WTC11 (cell line): ENCODE measurements around the gene MAPK14. TPM values are rescaled to one million over a fixed set of nuclear protein-coding genes. Genes with fewer than 3 reads are reported as not detected.
A peak's percentile ranks its signal among the peaks of the same experiment; 100 is the strongest.

Source experiments
- ATAC-seq: fragments of 200-7000 bp; cut with Tn5 transposase; 2 replicates; pipeline ENCODE4 v1.10.0; 2021; ENCODE audit warnings: mild to moderate bottlenecking, moderate library complexity
- CTCF ChIA-PET: fragments of 300-600 bp; sonication (Branson Sonifier 250); formaldehyde crosslinking; loops from one replicate; lab custom pipeline; 2021; ENCODE audit warnings: antibody characterized with exemption; lab: Charles Lee
- POLR2A ChIA-PET: fragments of 350-600 bp; sonication (Branson Sonifier 250); formaldehyde crosslinking; loops from one replicate; lab custom pipeline; 2021; ENCODE audit warnings: antibody characterized with exemption; lab: Charles Lee
- DNase-seq: peaks from one replicate; pipeline ENCODE4 v3.0.0; 2021; ENCODE audit warnings: low spot score
- H3K27ac Mint-ChIP-seq: 2 replicates; pipeline ENCODE4 v1.8.0; 2021; ENCODE audit warnings: mixed read lengths
- H3K27me3 Mint-ChIP-seq: 2 replicates; pipeline ENCODE4 v1.8.0; 2021; ENCODE audit warnings: low read depth, mild to moderate bottlenecking, moderate library complexity, mixed read lengths
- H3K36me3 Mint-ChIP-seq: 2 replicates; pipeline ENCODE4 v1.8.0; 2021; ENCODE audit warnings: mixed read lengths
- H3K4me1 Mint-ChIP-seq: 2 replicates; pipeline ENCODE4 v1.8.0; 2022; ENCODE audit warnings: mixed read lengths
- H3K4me3 Mint-ChIP-seq: 2 replicates; pipeline ENCODE4 v1.8.0; 2021; ENCODE audit warnings: mild to moderate bottlenecking, moderate library complexity, mixed read lengths
- H3K9me3 Mint-ChIP-seq: 2 replicates; pipeline ENCODE4 v1.8.0; 2021; ENCODE audit warnings: mixed read lengths
- ELF4 ChIP-seq: sonication (generic); formaldehyde crosslinking; IDR thresholded peaks from 2 replicates; pipeline ENCODE4 v1.8.1; 2022; ENCODE audit warnings: low read depth, mild to moderate bottlenecking, moderate library complexity, missing genetic modification reagents
- FOXJ3 ChIP-seq: sonication (generic); formaldehyde crosslinking; IDR thresholded peaks from 2 replicates; pipeline ENCODE4 v1.9.0; 2021; ENCODE audit warnings: missing genetic modification reagents, mild to moderate bottlenecking, borderline replicate concordance
- GABPB1 ChIP-seq: sonication (generic); formaldehyde crosslinking; IDR thresholded peaks from 2 replicates; pipeline ENCODE4 v1.8.1; 2023; ENCODE audit warnings: mild to moderate bottlenecking, missing genetic modification reagents
- IRF2 ChIP-seq: sonication (generic); formaldehyde crosslinking; IDR thresholded peaks from 2 replicates; pipeline ENCODE4 v1.8.0; 2022; ENCODE audit warnings: low read depth, missing genetic modification reagents, borderline replicate concordance
- JAZF1 ChIP-seq: fragments of 250-450 bp; sonication (Bioruptor Pico); IDR thresholded peaks from 2 replicates; pipeline ENCODE4 v1.9.0; 2021; ENCODE audit warnings: moderate library complexity, mild to moderate bottlenecking, inconsistent platforms
- NFATC4 ChIP-seq: fragments of 250-450 bp; sonication (Bioruptor Pico); IDR thresholded peaks from 2 replicates; pipeline ENCODE4 v1.9.0; 2021; ENCODE audit warnings: mild to moderate bottlenecking
- SOX15 ChIP-seq: fragments of 250-450 bp; sonication (Bioruptor Pico); IDR thresholded peaks from 2 replicates; pipeline ENCODE4 v1.9.0; 2021; ENCODE audit warnings: mild to moderate bottlenecking
- SP1 ChIP-seq: sonication (generic); formaldehyde crosslinking; conservative IDR thresholded peaks from 2 replicates; pipeline ENCODE4 v1.8.1; 2022; ENCODE audit warnings: missing genetic modification reagents
- ZNF232 ChIP-seq: sonication (generic); formaldehyde crosslinking; IDR thresholded peaks from 2 replicates; pipeline ENCODE4 v1.8.0; 2022; ENCODE audit warnings: mild to moderate bottlenecking, missing genetic modification reagents
- ZNF317 ChIP-seq: sonication (generic); formaldehyde crosslinking; IDR thresholded peaks from 2 replicates; pipeline ENCODE4 v1.8.1; 2023; ENCODE audit warnings: low read depth, mild to moderate bottlenecking, moderate library complexity, missing genetic modification reagents, borderline replicate concordance
- ZNF396 ChIP-seq: fragments of 250-450 bp; sonication (Bioruptor Pico); IDR thresholded peaks from 2 replicates; pipeline ENCODE4 v1.8.0; 2021; ENCODE audit warnings: mild to moderate bottlenecking, moderate library complexity, borderline replicate concordance
- total RNA-seq: library from RNA; stranded (reverse); gene quantifications from 3 replicates; pipeline ENCODE4 v1.2.3, GENCODE V29; 2021
- TF ChIP-seq, protein P1 (sequence below): sonication (generic); formaldehyde crosslinking; IDR thresholded peaks from 2 replicates; pipeline ENCODE4 v1.8.1; 2023; ENCODE audit warnings: mild to moderate bottlenecking, moderate library complexity, missing genetic modification reagents
- TF ChIP-seq, protein P2 (sequence below): sonication (generic); formaldehyde crosslinking; IDR thresholded peaks from 2 replicates; pipeline ENCODE4 v1.8.0; 2022; ENCODE audit warnings: mild to moderate bottlenecking, missing genetic modification reagents
- TF ChIP-seq, protein P3 (sequence below): fragments of 250-450 bp; sonication (Bioruptor Pico); IDR thresholded peaks from 2 replicates; pipeline ENCODE4 v1.9.0; 2021; ENCODE audit warnings: moderate library complexity, mild to moderate bottlenecking, inconsistent platforms, borderline replicate concordance
- TF ChIP-seq, protein P4 (sequence below): sonication (generic); formaldehyde crosslinking; IDR thresholded peaks from 2 replicates; pipeline ENCODE4 v1.8.0; 2023; ENCODE audit warnings: mild to moderate bottlenecking, missing genetic modification reagents
- TF ChIP-seq, protein P5 (sequence below): sonication (generic); formaldehyde crosslinking; IDR thresholded peaks from 2 replicates; pipeline ENCODE4 v1.8.1; 2022; ENCODE audit warnings: missing genetic modification reagents, borderline replicate concordance
- TF ChIP-seq, protein P6 (sequence below): sonication (generic); formaldehyde crosslinking; IDR thresholded peaks from 2 replicates; pipeline ENCODE4 v1.8.1; 2023; ENCODE audit warnings: mild to moderate bottlenecking, missing genetic modification reagents, borderline replicate concordance

The MAPK14 gene
- total RNA-seq, 1 experiment from 2014 or later = 34.0 TPM

DNA sequence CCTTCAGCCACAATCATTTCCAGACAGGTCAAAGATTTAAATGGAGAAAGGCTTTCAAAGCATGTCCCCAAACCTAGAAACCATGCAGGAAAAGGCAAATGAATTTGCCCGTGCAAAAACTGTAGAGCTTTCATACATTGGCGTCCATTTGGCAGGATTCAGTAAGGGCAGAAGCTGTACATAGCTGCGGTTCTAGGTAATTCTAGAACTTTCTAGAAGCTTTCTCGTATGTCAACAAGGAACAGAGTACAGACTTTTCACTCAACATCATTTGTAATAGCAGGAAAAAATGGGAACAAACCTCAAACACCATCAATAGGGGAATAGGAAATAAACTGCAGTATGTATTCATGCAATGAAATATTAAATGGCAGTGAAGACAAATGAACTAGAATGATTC is 91.6 kb downstream of the MAPK14 start:
- 0 out of 2 replicates have a peak overlapping the region, but pooled peaks have one; percentile 35 for H3K27ac Mint-ChIP-seq
- POLR2A ChIA-PET = no interaction called here
- no peaks in the 10 kb centered on the region for H3K36me3 Mint-ChIP-seq
- no peak for ATAC-seq
- no peaks in the 10 kb centered on the region for H3K27me3 Mint-ChIP-seq
- CTCF ChIA-PET = interaction anchor here (1.1 kb wide), 1 partner anchor 20 kb away, joined by 3 read pairs; no protein-coding TSS in a partner anchor
- no peak for DNase-seq
- H3K4me3 Mint-ChIP-seq = no peak overlapping the region
- no peaks in the 10 kb centered on the region for H3K9me3 Mint-ChIP-seq
- peaks cover 34% of the 10 kb centered on the region for H3K4me1 Mint-ChIP-seq
- TF ChIP-seq GABPB1 (CRISPR knock-in tag) = no peak
- no peak for TF ChIP-seq SOX15 (CRISPR knock-in tag)
- TF ChIP-seq ELF4 (CRISPR knock-in tag) = no peak
- TF ChIP-seq SP1 = no peak
- TF ChIP-seq ZNF232 (CRISPR knock-in tag) = no peak
- TF ChIP-seq IRF2 (CRISPR knock-in tag) = no peak
- TF ChIP-seq, protein P1, sequence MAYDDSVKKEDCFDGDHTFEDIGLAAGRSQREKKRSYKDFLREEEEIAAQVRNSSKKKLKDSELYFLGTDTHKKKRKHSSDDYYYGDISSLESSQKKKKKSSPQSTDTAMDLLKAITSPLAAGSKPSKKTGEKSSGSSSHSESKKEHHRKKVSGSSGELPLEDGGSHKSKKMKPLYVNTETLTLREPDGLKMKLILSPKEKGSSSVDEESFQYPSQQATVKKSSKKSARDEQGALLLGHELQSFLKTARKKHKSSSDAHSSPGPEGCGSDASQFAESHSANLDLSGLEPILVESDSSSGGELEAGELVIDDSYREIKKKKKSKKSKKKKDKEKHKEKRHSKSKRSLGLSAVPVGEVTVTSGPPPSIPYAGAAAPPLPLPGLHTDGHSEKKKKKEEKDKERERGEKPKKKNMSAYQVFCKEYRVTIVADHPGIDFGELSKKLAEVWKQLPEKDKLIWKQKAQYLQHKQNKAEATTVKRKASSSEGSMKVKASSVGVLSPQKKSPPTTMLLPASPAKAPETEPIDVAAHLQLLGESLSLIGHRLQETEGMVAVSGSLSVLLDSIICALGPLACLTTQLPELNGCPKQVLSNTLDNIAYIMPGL = no peak
- TF ChIP-seq FOXJ3 (CRISPR knock-in tag) = no peak
- TF ChIP-seq, protein P2, sequence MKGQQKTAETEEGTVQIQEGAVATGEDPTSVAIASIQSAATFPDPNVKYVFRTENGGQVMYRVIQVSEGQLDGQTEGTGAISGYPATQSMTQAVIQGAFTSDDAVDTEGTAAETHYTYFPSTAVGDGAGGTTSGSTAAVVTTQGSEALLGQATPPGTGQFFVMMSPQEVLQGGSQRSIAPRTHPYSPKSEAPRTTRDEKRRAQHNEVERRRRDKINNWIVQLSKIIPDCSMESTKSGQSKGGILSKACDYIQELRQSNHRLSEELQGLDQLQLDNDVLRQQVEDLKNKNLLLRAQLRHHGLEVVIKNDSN = no peak
- TF ChIP-seq, protein P3, sequence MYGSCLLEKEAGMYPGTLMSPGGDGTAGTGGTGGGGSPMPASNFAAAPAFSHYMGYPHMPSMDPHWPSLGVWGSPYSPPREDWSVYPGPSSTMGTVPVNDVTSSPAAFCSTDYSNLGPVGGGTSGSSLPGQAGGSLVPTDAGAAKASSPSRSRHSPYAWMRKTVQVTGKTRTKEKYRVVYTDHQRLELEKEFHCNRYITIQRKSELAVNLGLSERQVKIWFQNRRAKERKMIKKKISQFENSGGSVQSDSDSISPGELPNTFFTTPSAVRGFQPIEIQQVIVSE (CRISPR knock-in tag) = no peak
- no peak for TF ChIP-seq JAZF1 (CRISPR knock-in tag)
- no peak for TF ChIP-seq NFATC4 (CRISPR knock-in tag)
- TF ChIP-seq, protein P4, sequence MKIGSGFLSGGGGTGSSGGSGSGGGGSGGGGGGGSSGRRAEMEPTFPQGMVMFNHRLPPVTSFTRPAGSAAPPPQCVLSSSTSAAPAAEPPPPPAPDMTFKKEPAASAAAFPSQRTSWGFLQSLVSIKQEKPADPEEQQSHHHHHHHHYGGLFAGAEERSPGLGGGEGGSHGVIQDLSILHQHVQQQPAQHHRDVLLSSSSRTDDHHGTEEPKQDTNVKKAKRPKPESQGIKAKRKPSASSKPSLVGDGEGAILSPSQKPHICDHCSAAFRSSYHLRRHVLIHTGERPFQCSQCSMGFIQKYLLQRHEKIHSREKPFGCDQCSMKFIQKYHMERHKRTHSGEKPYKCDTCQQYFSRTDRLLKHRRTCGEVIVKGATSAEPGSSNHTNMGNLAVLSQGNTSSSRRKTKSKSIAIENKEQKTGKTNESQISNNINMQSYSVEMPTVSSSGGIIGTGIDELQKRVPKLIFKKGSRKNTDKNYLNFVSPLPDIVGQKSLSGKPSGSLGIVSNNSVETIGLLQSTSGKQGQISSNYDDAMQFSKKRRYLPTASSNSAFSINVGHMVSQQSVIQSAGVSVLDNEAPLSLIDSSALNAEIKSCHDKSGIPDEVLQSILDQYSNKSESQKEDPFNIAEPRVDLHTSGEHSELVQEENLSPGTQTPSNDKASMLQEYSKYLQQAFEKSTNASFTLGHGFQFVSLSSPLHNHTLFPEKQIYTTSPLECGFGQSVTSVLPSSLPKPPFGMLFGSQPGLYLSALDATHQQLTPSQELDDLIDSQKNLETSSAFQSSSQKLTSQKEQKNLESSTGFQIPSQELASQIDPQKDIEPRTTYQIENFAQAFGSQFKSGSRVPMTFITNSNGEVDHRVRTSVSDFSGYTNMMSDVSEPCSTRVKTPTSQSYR (CRISPR knock-in tag) = no peak
- no peak for TF ChIP-seq ZNF396 (CRISPR knock-in tag)
- TF ChIP-seq, protein P5, sequence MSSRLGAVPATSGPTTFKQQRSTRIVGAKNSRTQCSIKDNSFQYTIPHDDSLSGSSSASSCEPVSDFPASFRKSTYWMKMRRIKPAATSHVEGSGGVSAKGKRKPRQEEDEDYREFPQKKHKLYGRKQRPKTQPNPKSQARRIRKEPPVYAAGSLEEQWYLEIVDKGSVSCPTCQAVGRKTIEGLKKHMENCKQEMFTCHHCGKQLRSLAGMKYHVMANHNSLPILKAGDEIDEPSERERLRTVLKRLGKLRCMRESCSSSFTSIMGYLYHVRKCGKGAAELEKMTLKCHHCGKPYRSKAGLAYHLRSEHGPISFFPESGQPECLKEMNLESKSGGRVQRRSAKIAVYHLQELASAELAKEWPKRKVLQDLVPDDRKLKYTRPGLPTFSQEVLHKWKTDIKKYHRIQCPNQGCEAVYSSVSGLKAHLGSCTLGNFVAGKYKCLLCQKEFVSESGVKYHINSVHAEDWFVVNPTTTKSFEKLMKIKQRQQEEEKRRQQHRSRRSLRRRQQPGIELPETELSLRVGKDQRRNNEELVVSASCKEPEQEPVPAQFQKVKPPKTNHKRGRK (CRISPR knock-in tag) = no peak
- TF ChIP-seq ZNF317 (CRISPR knock-in tag) = no peak
- TF ChIP-seq, protein P6, sequence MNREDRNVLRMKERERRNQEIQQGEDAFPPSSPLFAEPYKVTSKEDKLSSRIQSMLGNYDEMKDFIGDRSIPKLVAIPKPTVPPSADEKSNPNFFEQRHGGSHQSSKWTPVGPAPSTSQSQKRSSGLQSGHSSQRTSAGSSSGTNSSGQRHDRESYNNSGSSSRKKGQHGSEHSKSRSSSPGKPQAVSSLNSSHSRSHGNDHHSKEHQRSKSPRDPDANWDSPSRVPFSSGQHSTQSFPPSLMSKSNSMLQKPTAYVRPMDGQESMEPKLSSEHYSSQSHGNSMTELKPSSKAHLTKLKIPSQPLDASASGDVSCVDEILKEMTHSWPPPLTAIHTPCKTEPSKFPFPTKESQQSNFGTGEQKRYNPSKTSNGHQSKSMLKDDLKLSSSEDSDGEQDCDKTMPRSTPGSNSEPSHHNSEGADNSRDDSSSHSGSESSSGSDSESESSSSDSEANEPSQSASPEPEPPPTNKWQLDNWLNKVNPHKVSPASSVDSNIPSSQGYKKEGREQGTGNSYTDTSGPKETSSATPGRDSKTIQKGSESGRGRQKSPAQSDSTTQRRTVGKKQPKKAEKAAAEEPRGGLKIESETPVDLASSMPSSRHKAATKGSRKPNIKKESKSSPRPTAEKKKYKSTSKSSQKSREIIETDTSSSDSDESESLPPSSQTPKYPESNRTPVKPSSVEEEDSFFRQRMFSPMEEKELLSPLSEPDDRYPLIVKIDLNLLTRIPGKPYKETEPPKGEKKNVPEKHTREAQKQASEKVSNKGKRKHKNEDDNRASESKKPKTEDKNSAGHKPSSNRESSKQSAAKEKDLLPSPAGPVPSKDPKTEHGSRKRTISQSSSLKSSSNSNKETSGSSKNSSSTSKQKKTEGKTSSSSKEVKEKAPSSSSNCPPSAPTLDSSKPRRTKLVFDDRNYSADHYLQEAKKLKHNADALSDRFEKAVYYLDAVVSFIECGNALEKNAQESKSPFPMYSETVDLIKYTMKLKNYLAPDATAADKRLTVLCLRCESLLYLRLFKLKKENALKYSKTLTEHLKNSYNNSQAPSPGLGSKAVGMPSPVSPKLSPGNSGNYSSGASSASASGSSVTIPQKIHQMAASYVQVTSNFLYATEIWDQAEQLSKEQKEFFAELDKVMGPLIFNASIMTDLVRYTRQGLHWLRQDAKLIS = no peak
